Trophoblast cell (in vitro differentiated cells and primary cell): Measurements from ENCODE around the gene MPP1.

Source experiments
- DNase-seq, 2 donors: peaks; one replicate each; pipeline ENCODE4 v3.0.0-alpha.2; 2016
- H2AFZ ChIP-seq: 2 replicates; pipeline ENCODE4 v1.6.1; 2013; ENCODE audit warnings: low read length, moderate library complexity, mild to moderate bottlenecking; ENCODE audit not compliant: insufficient read depth, poor library complexity
- H2AK5ac ChIP-seq: 2 replicates; pipeline ENCODE4 v1.6.1; 2013; ENCODE audit warnings: mild to moderate bottlenecking, low read length
- H2BK120ac ChIP-seq: 2 replicates; pipeline ENCODE4 v1.6.1; 2013; ENCODE audit warnings: low read length, mild to moderate bottlenecking, moderate library complexity; ENCODE audit not compliant: insufficient read depth, poor library complexity
- H2BK12ac ChIP-seq: 2 replicates; pipeline ENCODE4 v1.6.1; 2013; ENCODE audit warnings: mild to moderate bottlenecking, low read length, moderate library complexity
- H2BK5ac ChIP-seq: 2 replicates; pipeline ENCODE4 v1.6.1; 2013; ENCODE audit warnings: low read length, low read depth, moderate library complexity, mild to moderate bottlenecking; ENCODE audit not compliant: poor library complexity
- H3K14ac ChIP-seq: 2 replicates; pipeline ENCODE4 v1.6.1; 2013; ENCODE audit warnings: mild to moderate bottlenecking, low read length
- H3K18ac ChIP-seq: 2 replicates; pipeline ENCODE4 v1.6.1; 2013; ENCODE audit warnings: mild to moderate bottlenecking, low read length
- H3K23ac ChIP-seq: 2 replicates; pipeline ENCODE4 v1.6.1; 2013; ENCODE audit warnings: low read length
- H3K27ac ChIP-seq: 2 replicates; pipeline ENCODE4 v1.5.1; 2013; ENCODE audit warnings: low read depth, mild to moderate bottlenecking, inconsistent platforms, low read length, moderate library complexity
- H3K27me3 ChIP-seq: 2 replicates; pipeline ENCODE4 v1.6.1; 2013; ENCODE audit warnings: inconsistent platforms, mild to moderate bottlenecking, low read length, moderate library complexity; ENCODE audit not compliant: insufficient read depth
- H3K36me3 ChIP-seq, 2 experiments: 1 replicate in 1 of 2; 2 replicates in 1 of 2; pipeline ENCODE4 v1.6.1; 2013; ENCODE audit warnings: low read length in 2 of 2, mild to moderate bottlenecking in 2 of 2, moderate library complexity in 1 of 2; ENCODE audit not compliant: insufficient read depth in 2 of 2, control insufficient read depth in 1 of 2
- H3K4ac ChIP-seq: 2 replicates; pipeline ENCODE4 v1.6.1; 2013; ENCODE audit warnings: low read depth, mild to moderate bottlenecking, low read length, moderate library complexity
- H3K4me1 ChIP-seq, 2 experiments: 1 replicate in 1 of 2; 2 replicates in 1 of 2; pipeline ENCODE4 v1.6.1; 2013; ENCODE audit warnings: low read length in 2 of 2, mild to moderate bottlenecking in 2 of 2, moderate library complexity in 1 of 2; ENCODE audit not compliant: insufficient read depth in 2 of 2, control insufficient read depth in 1 of 2
- H3K4me2 ChIP-seq: 2 replicates; pipeline ENCODE4 v1.6.1; 2013; ENCODE audit warnings: inconsistent platforms, mild to moderate bottlenecking, low read length, moderate library complexity
- H3K4me3 ChIP-seq: 2 replicates; pipeline ENCODE4 v1.5.1; 2013; ENCODE audit warnings: mild to moderate bottlenecking, low read depth, low read length, inconsistent platforms
- H3K79me1 ChIP-seq: one replicate; pipeline ENCODE4 v1.6.1; 2013; ENCODE audit warnings: low read length
- H3K79me2 ChIP-seq: 2 replicates; pipeline ENCODE4 v1.6.1; 2013; ENCODE audit warnings: low read length, mild to moderate bottlenecking; ENCODE audit not compliant: control insufficient read depth, insufficient read depth, poor library complexity
- H3K9ac ChIP-seq: 2 replicates; pipeline ENCODE4 v1.6.1; 2013; ENCODE audit warnings: mild to moderate bottlenecking, low read length
- H3K9me3 ChIP-seq: 2 replicates; pipeline ENCODE4 v1.6.1; 2013; ENCODE audit warnings: low read depth, mild to moderate bottlenecking, control low read depth, inconsistent platforms, low read length; ENCODE audit not compliant: insufficient read depth
- H4K12ac ChIP-seq: 2 replicates; pipeline ENCODE4 v1.6.1; 2013; ENCODE audit warnings: low read depth, mild to moderate bottlenecking, low read length, moderate library complexity
- H4K8ac ChIP-seq: 2 replicates; pipeline ENCODE4 v1.6.1; 2013; ENCODE audit warnings: low read depth, mild to moderate bottlenecking, low read length, moderate library complexity
- H4K91ac ChIP-seq: one replicate; pipeline ENCODE4 v1.6.1; 2013; ENCODE audit warnings: low read depth, mild to moderate bottlenecking, low read length, moderate library complexity
- WGBS: extraction: QIAGEN DNeasy Blood & Tissue Kit; methylation state at CpG from one replicate; pipeline ENCODE4 v1.1.7; 2013; ENCODE audit warnings: missing lambda C conversion rate; ENCODE audit not compliant: insufficient read length, insufficient coverage; ENCODE audit errors: extremely low coverage; 5-methylcytosine and 5-hydroxymethylcytosine counted together

MPP1 gene

DNA sequence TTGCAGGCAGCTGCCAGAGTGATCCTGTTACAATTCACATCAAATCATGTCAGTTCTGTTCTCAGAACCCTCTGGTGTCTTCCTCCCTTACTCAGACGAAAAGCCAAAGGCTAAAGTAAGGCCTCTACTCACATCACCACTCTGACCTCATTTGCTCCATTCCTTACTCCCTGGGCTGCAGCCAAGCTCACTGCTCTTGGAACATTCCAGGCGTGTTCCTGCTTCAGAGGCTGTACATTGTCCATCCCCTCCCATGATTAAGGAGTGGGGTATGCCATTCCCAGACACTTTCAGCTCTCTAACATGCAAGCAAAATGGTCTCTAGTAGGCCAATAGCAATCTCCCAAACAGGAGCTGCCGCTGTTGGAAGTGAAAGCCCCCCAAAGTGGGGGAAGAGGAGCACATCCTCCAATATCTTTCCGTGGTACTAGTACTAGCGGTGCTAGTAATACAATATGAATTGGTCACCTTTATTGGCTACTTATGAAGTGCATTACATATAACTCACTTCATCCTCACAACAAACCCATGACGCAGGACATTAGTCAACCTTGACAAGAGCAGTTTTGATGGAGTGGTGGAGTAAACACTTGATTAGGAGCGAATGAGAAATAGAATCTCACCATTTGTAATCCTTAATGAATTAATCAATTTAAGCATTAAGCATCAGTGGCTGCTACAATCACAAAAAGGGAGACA lies 69.4 kb downstream of the MPP1 start:
- no peak overlapping the region for H2AFZ ChIP-seq
- no peak overlapping the region for H2BK12ac ChIP-seq
- no peak overlapping the region for H4K91ac ChIP-seq
- no peak overlapping the region for H4K12ac ChIP-seq
- peaks cover 0 to 3% of the 10 kb centered on the region in 2 experiments for H3K4me1 ChIP-seq
- no peak overlapping the region for H3K27ac ChIP-seq
- no peak overlapping the region for H3K14ac ChIP-seq
- H3K9me3 ChIP-seq = no peaks in the 10 kb centered on the region
- H3K27me3 ChIP-seq = no peaks in the 10 kb centered on the region
- no peak overlapping the region for H2BK120ac ChIP-seq
- H3K4me3 ChIP-seq = no peak overlapping the region
- no peak overlapping the region for H3K4me2 ChIP-seq
- no peaks in the 10 kb centered on the region for H3K79me1 ChIP-seq
- H3K36me3 ChIP-seq = no peaks in the 10 kb centered on the region
- no peak overlapping the region for H2BK5ac ChIP-seq
- H3K4ac ChIP-seq = no peak overlapping the region
- H4K8ac ChIP-seq = no peak overlapping the region
- H3K79me2 ChIP-seq = no peaks in the 10 kb centered on the region
- peak; percentile 74 to 80 for DNase-seq
- H2AK5ac ChIP-seq = no peak overlapping the region
- no CpG with 5 or more reads among the region's 7 CpGs for WGBS
- H3K23ac ChIP-seq = no peak overlapping the region
- H3K18ac ChIP-seq = no peak overlapping the region
- no peak overlapping the region for H3K9ac ChIP-seq

DNA sequence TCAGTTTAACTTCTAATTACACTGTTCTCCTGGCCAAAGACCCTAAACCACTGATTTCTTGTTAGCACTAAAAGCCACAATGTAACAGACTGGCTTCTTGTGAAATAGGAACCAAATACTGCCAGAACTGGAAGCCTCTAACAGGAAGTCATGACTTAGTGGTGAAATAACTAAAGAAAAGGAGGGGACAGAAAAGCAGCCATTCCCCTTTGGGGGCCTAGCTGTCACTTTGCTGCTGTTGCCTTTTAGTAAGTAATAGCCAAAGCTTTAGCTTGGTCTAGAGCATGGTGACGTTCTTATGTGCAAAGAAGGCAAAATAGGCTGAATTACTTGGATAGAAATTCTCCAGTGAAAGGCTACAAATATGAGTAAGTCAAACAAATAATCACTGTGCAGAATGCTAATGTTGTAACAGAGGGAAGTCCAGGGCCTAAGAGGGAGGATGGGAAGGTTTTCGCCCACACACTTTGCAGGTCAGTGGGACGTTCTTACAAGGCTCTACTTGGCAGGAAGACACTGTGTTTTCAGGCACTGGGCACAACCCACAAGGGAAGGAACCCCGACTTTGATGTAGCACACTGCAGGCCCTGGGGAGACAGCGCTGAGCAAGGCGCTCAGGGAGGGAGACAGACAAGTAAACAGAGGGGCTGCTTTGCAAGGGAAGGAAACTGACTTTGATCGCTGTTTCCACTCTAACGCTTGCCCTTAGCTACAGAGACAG lies 71.1 kb downstream of the MPP1 start:
- no peak overlapping the region for H3K4ac ChIP-seq
- H3K9ac ChIP-seq = no peak overlapping the region
- peak overlapping the region; percentile 8 for H2BK12ac ChIP-seq
- no peak overlapping the region for H3K4me3 ChIP-seq
- H3K23ac ChIP-seq = no peak overlapping the region
- H3K79me1 ChIP-seq = no peaks in the 10 kb centered on the region
- H3K18ac ChIP-seq = no peak overlapping the region
- no peak overlapping the region for H4K12ac ChIP-seq
- H3K79me2 ChIP-seq = no peaks in the 10 kb centered on the region
- H3K36me3 ChIP-seq = no peaks in the 10 kb centered on the region
- H3K9me3 ChIP-seq = no peaks in the 10 kb centered on the region
- no peak overlapping the region for H2AFZ ChIP-seq
- no peak overlapping the region for H3K27ac ChIP-seq
- no peak overlapping the region for H2BK5ac ChIP-seq
- peak; percentile 40 to 55 for DNase-seq
- H4K91ac ChIP-seq = peak overlapping the region; percentile 39
- H3K14ac ChIP-seq = no peak overlapping the region
- H2AK5ac ChIP-seq = no peak overlapping the region
- no peak overlapping the region for H3K4me2 ChIP-seq
- H4K8ac ChIP-seq = no peak overlapping the region
- peaks cover 0 to 3% of the 10 kb centered on the region in 2 experiments for H3K4me1 ChIP-seq
- no peaks in the 10 kb centered on the region for H3K27me3 ChIP-seq
- WGBS = no CpG with 5 or more reads among the region's 8 CpGs
- no peak overlapping the region for H2BK120ac ChIP-seq

DNA sequence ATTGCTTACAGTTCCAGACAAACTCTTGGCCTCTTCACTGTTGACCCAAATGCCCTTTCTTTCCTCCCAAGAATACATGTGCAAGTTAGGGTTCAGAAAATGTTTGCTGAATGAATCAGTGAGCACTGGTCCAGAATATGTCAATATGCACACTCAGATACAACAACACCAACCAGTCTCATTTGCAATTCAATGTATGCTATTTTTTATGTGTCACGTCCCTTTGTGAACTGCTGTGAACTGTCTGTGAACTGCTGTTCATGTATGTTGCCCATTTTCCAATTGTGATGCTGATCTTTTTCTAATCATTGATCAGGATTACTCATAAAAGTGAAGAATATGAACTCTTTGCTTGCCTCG lies 72.2 kb downstream of the MPP1 start:
- no peak overlapping the region for H4K91ac ChIP-seq
- no peak overlapping the region for H3K4me2 ChIP-seq
- H2AK5ac ChIP-seq = no peak overlapping the region
- no peaks in the 10 kb centered on the region for H3K9me3 ChIP-seq
- no peak overlapping the region for H3K18ac ChIP-seq
- no peak overlapping the region for H2AFZ ChIP-seq
- H3K27ac ChIP-seq = no peak overlapping the region
- H3K4me3 ChIP-seq = no peak overlapping the region
- WGBS = no CpG with 5 or more reads among the region's 2 CpGs
- H3K27me3 ChIP-seq = no peaks in the 10 kb centered on the region
- H4K8ac ChIP-seq = no peak overlapping the region
- no peak overlapping the region for H4K12ac ChIP-seq
- H3K23ac ChIP-seq = no peak overlapping the region
- no peak for DNase-seq
- no peak overlapping the region for H3K14ac ChIP-seq
- H3K4me1 ChIP-seq = peaks cover 0 to 4% of the 10 kb centered on the region in 2 experiments
- no peak overlapping the region for H2BK120ac ChIP-seq
- no peaks in the 10 kb centered on the region for H3K36me3 ChIP-seq
- H3K9ac ChIP-seq = no peak overlapping the region
- H2BK5ac ChIP-seq = no peak overlapping the region
- no peaks in the 10 kb centered on the region for H3K79me1 ChIP-seq
- no peak overlapping the region for H3K4ac ChIP-seq
- H3K79me2 ChIP-seq = no peaks in the 10 kb centered on the region
- no peak overlapping the region for H2BK12ac ChIP-seq

DNA sequence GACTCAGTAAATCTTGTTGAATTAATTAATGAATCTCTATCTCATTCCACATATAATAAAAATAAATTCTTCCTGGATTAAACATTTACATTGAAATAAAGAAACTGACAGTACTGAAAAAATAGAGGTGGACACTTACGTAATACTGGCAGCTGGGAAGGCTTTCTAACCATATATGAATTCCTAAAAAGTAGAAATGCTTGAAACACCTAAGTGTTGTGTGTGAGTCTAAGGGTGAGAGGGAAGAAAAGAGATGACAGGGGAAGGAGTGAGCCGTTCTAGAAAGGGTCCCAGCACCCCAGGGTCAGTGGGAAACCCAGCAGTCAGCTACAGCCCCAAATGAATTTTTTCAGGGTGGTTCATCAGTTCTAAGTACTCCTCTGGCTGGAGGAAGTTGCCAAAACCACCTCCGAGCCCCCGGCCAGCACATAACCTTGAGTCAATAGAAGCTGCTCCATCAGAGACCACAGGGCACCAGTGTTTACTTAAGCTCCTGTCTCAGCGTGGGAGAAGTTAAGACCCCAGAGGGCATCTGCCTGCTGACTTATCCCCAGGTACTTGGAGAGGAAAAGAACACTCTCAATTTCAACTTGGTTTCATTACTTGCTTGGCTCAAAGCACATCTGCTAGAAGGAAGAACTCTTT lies 72.7 kb downstream of the MPP1 start:
- Histone ChIP-seq H3K18ac (no peak overlapping the region), H3K79me1 (no peaks in the 10 kb centered on the region), H3K4me1 (peaks cover 0 to 5% of the 10 kb centered on the region in 2 experiments), H2AFZ (no peak overlapping the region), H3K14ac (no peak overlapping the region), H3K9me3 (no peaks in the 10 kb centered on the region), H3K27ac (no peak overlapping the region), H2BK120ac (no peak overlapping the region), H2AK5ac (no peak overlapping the region), H3K9ac (no peak overlapping the region), H3K27me3 (no peaks in the 10 kb centered on the region), H3K36me3 (no peaks in the 10 kb centered on the region), H3K4me3 (no peak overlapping the region), H3K79me2 (no peaks in the 10 kb centered on the region), H2BK5ac (no peak overlapping the region), H4K91ac (no peak overlapping the region), H3K4me2 (no peak overlapping the region), H2BK12ac (no peak overlapping the region), H3K4ac (no peak overlapping the region), H3K23ac (no peak overlapping the region), H4K8ac (no peak overlapping the region), H4K12ac (no peak overlapping the region)
- WGBS = no CpG with 5 or more reads among the region's 5 CpGs
- DNase-seq = peak; percentile 43 to 60
